OCI-LY1 (cell line): ENCODE data around the gene EPM2A.
A peak's percentile ranks its signal among the peaks of the same experiment; 100 is the strongest.

Experiments used
- H2AFZ ChIP-seq: fragments of 200-600 bp; sonication (generic), shearing (Covaris generic); 2 replicates; pipeline ENCODE4 v1.6.0; 2014; ENCODE audit warnings: antibody characterized with exemption, mild to moderate bottlenecking, low read length
- H3F3A ChIP-seq: fragments of 200-600 bp; sonication (generic), shearing (Covaris generic); 2 replicates; pipeline ENCODE4 v1.6.0; 2014; ENCODE audit warnings: mild to moderate bottlenecking, antibody characterized with exemption, low read length, moderate library complexity; ENCODE audit not compliant: insufficient read depth
- H3K27ac ChIP-seq: fragments of 200-600 bp; sonication (generic); 2 replicates; pipeline ENCODE4 v1.5.1; 2014; ENCODE audit warnings: low read length, mixed run types, mild to moderate bottlenecking, low read depth; ENCODE audit not compliant: poor library complexity, severe bottlenecking
- H3K27me3 ChIP-seq: fragments of 200-600 bp; sonication (generic); 2 replicates; pipeline ENCODE4 v1.6.0; 2014; ENCODE audit warnings: antibody characterized with exemption, mild to moderate bottlenecking, low read length, moderate library complexity; ENCODE audit not compliant: insufficient read depth
- H3K36me3 ChIP-seq: fragments of 200-600 bp; sonication (generic); 2 replicates; pipeline ENCODE4 v1.6.1; 2014; ENCODE audit warnings: mild to moderate bottlenecking, antibody characterized with exemption, low read length, moderate library complexity, mixed read lengths; ENCODE audit not compliant: insufficient read depth
- H3K4me1 ChIP-seq: fragments of 200-600 bp; sonication (generic); 2 replicates; pipeline ENCODE4 v1.5.1; 2014; ENCODE audit warnings: mild to moderate bottlenecking, low read length, moderate library complexity; ENCODE audit not compliant: insufficient read depth, severe bottlenecking
- H3K4me2 ChIP-seq: fragments of 200-600 bp; sonication (generic), shearing (Covaris generic); 2 replicates; pipeline ENCODE4 v1.6.1; 2014; ENCODE audit warnings: low read length
- H3K4me3 ChIP-seq: fragments of 200-600 bp; sonication (generic); 2 replicates; pipeline ENCODE4 v1.5.1; 2014; ENCODE audit warnings: low read length, low read depth, mild to moderate bottlenecking, mixed read lengths; ENCODE audit not compliant: poor library complexity, severe bottlenecking
- H3K79me2 ChIP-seq: fragments of 200-600 bp; shearing (Covaris generic); 2 replicates; pipeline ENCODE4 v1.6.1; 2016; ENCODE audit warnings: mixed run types, low read length, mixed read lengths; ENCODE audit not compliant: insufficient read depth
- H3K9ac ChIP-seq: fragments of 200-600 bp; sonication (generic), shearing (Covaris generic); 2 replicates; pipeline ENCODE4 v1.6.1; 2014; ENCODE audit warnings: mild to moderate bottlenecking, low read length, mixed read lengths
- H3K9me2 ChIP-seq: fragments of 200-600 bp; sonication (generic), shearing (Covaris generic); 2 replicates; pipeline ENCODE4 v1.6.1; 2014; ENCODE audit warnings: low read depth, mild to moderate bottlenecking, low read length, mixed read lengths
- H3K9me3 ChIP-seq: fragments of 200-600 bp; shearing (Covaris generic); 2 replicates; pipeline ENCODE4 v1.6.1; 2014; ENCODE audit warnings: low read length, mixed read lengths
- H4K20me1 ChIP-seq: fragments of 200-600 bp; sonication (generic), shearing (Covaris generic); 2 replicates; pipeline ENCODE4 v1.6.0; 2016; ENCODE audit warnings: mild to moderate bottlenecking, low read length; ENCODE audit not compliant: insufficient read depth
- CTCF ChIP-seq: fragments of 200-600 bp; sonication (generic), shearing (Covaris generic); IDR thresholded peaks from 2 replicates; pipeline ENCODE4 v1.5.1; 2017; ENCODE audit warnings: mild to moderate bottlenecking, antibody characterized with exemption, low read length, moderate library complexity, mixed read lengths
- EZH2 ChIP-seq: fragments of 200-600 bp; sonication (generic), shearing (Covaris generic); IDR thresholded peaks from 2 replicates; pipeline ENCODE4 v1.8.0; 2017; ENCODE audit warnings: borderline replicate concordance, mixed run types, mild to moderate bottlenecking, antibody characterized with exemption, low read length, moderate library complexity, mixed read lengths

Gene EPM2A

DNA sequence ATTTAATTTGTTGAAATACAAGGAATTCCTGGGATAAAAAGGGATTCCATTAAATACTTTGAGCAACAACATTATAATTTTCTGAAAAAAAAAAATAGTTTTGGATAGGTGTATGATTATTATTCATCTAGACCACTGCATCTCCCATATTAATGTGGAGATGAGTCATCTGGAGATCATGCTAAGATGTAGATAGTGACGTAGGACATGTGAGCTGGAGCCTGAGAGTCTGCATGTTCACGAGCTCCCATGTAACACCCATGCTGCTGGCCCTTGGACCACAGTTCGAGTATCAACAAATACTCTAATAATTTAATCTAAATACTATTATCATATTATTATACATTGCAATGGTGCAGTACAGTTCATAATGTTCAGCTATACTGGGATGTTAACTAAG is 91.6 kb downstream of the EPM2A start:
- no peaks in the 10 kb centered on the region for H3K9me2 ChIP-seq
- H3K4me2 ChIP-seq, result no peak overlapping the region
- TF ChIP-seq EZH2 (no peak), CTCF (no peak)
- no peak overlapping the region for H3K4me3 ChIP-seq
- H3K36me3 ChIP-seq, result no peaks in the 10 kb centered on the region
- no peaks in the 10 kb centered on the region for H3F3A ChIP-seq
- H3K9me3 ChIP-seq, result no peaks in the 10 kb centered on the region
- no peak overlapping the region for H2AFZ ChIP-seq
- H3K27ac ChIP-seq, result no peak overlapping the region
- no peaks in the 10 kb centered on the region for H3K79me2 ChIP-seq
- no peak overlapping the region for H3K9ac ChIP-seq
- H4K20me1 ChIP-seq, result no peaks in the 10 kb centered on the region
- no peaks in the 10 kb centered on the region for H3K4me1 ChIP-seq
- H3K27me3 ChIP-seq, result no peaks in the 10 kb centered on the region

DNA sequence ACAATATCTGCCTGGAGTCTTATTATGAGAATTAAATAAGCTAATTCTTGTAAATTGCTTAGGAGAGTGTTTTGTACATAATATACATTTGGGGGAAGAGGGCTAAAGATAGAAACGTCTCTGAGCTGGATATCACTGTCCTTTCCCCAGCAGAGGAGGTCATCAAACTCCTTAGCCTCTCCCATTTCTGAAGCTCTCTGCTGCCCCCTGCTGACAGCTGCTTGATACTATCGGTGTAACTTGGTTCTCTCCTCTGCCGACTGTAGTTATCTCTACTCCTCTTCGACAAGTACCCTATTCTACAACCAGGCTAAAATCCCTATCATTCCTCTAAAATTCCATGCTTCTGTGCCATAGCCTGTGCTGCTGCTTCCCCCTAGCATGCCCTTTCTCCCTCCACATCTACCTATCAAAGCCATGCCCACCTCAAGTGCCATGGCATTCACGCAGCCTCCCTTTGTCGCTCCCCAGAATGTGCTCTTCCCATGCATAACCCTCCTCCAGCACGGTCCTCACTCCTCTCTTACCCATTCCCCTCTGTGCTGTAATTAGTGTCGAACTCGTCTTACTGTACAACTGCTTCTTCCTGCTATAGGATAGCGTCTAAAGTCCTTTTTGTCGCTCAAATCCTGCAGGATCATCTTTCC is 101.2 kb downstream of the EPM2A start:
- no peak overlapping the region for H3K27ac ChIP-seq
- H3K4me3 ChIP-seq, result no peak overlapping the region
- no peaks in the 10 kb centered on the region for H3K36me3 ChIP-seq
- no peaks in the 10 kb centered on the region for H3K9me3 ChIP-seq
- H3K9me2 ChIP-seq, result no peaks in the 10 kb centered on the region
- no peak overlapping the region for H3K9ac ChIP-seq
- H3K79me2 ChIP-seq, result no peaks in the 10 kb centered on the region
- no peak overlapping the region for H2AFZ ChIP-seq
- H3K27me3 ChIP-seq, result no peaks in the 10 kb centered on the region
- no peak overlapping the region for H3K4me2 ChIP-seq
- no peaks in the 10 kb centered on the region for H4K20me1 ChIP-seq
- H3F3A ChIP-seq, result no peaks in the 10 kb centered on the region
- TF ChIP-seq EZH2 (no peak), CTCF (peak; percentile 80)
- H3K4me1 ChIP-seq, result no peaks in the 10 kb centered on the region

DNA sequence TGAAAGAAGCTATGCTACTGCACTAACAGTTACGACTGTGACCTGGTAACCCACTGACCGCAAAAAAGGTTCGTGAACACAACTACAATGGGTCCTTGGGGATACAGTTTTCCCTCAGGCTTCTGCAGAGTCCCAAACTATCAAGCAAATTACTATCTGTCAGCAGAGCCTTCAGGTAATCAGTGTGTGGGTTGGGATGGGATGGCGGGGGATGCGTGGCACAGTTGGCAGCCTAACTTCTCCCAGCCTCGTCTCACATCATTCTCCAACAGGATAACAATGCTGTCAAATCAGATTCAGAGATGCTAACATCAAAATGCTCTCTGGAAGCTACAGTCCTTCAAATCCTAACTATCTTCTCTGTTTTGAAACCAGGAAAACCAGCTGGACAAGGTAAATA is 102.3 kb downstream of the EPM2A start:
- no peaks in the 10 kb centered on the region for H3K36me3 ChIP-seq
- H3K4me3 ChIP-seq, result no peak overlapping the region
- H3K27me3 ChIP-seq, result no peaks in the 10 kb centered on the region
- H4K20me1 ChIP-seq, result no peaks in the 10 kb centered on the region
- no peaks in the 10 kb centered on the region for H3K9me3 ChIP-seq
- no peaks in the 10 kb centered on the region for H3K79me2 ChIP-seq
- no peak overlapping the region for H2AFZ ChIP-seq
- H3K9ac ChIP-seq, result no peak overlapping the region
- no peak overlapping the region for H3K27ac ChIP-seq
- H3K9me2 ChIP-seq, result no peaks in the 10 kb centered on the region
- no peak overlapping the region for H3K4me2 ChIP-seq
- no peaks in the 10 kb centered on the region for H3F3A ChIP-seq
- no peaks in the 10 kb centered on the region for H3K4me1 ChIP-seq
- TF ChIP-seq EZH2 (no peak), CTCF (no peak)
